ENCODE data around the gene EFCAB3. TPM values are rescaled to one million over a fixed set of nuclear protein-coding genes. Genes with fewer than 3 reads are reported as not detected.

The EFCAB3 gene
- total RNA-seq, result not detected

DNA sequence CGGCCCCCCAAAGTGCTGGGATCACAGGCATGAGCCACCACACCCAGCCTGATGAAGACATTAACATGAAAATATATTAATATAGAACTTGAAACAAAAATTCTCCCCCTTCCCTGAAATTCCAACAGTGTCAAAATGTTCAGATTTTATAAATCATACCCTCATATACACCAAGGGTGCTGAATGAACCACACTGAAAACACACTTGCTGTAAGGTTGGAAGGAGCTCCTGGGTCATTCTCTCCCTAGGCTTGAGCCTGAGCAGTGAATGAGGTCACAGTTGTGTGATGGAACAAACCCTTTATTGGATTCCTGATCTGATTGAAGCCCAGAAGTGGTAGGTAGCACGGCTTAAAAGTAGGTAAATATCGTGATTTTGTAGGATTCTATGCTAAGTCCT is at the start of gene EFCAB3:
Gene EFCAB3, plus strand, starts transcription at position 301 of the 400 bp plus-strand sequence. CDS start 2,427 bp downstream, outside the sequence.
- intact Hi-C loops (cut with DNase I), result no loop called here
- Histone ChIP-seq H3K36me3 (no peaks in the 10 kb centered on the region), H3K4me3 (no peak within 1 kb of the TSS), H3K27me3 (no peaks in the 10 kb centered on the region), H3K4me1 (no peaks in the 10 kb centered on the region), H3K9me3 (no peaks in the 10 kb centered on the region), H3K27ac (no peak within 1 kb of the TSS)
- TF ChIP-seq POLR2A (IDR thresholded peaks at IDR 0.05) (no peak), POLR2AphosphoS5 (IDR thresholded peaks at IDR 0.05; ENCODE audit: insufficient read depth in 1 of 2, low read depth in 1 of 2) (no peak)
- TF ChIP-seq, protein P1, sequence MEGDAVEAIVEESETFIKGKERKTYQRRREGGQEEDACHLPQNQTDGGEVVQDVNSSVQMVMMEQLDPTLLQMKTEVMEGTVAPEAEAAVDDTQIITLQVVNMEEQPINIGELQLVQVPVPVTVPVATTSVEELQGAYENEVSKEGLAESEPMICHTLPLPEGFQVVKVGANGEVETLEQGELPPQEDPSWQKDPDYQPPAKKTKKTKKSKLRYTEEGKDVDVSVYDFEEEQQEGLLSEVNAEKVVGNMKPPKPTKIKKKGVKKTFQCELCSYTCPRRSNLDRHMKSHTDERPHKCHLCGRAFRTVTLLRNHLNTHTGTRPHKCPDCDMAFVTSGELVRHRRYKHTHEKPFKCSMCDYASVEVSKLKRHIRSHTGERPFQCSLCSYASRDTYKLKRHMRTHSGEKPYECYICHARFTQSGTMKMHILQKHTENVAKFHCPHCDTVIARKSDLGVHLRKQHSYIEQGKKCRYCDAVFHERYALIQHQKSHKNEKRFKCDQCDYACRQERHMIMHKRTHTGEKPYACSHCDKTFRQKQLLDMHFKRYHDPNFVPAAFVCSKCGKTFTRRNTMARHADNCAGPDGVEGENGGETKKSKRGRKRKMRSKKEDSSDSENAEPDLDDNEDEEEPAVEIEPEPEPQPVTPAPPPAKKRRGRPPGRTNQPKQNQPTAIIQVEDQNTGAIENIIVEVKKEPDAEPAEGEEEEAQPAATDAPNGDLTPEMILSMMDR (IDR thresholded peaks at IDR 0.05), result no peak
- DNase-seq (ENCODE audit: extremely low spot score in 2 of 2), result no peak

DNA sequence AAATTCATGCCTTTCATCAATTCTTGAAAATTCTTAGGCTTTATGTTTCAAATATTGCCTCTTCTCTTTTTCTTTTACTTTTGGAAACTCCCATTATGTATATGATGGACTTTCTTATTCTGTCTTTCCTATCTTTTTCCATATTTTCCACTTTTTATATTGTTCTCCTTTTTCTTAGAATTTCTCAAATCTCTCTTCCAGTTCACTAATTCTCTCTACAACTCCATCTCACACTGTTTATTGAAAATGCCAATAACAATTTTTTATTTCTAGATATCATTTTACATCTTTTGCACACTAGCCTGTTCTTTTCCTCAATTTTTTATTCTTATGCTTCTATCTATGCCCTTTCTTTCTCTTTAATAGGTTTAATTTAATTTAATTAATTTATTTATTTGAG is 43.8 kb upstream of the EFCAB3 start:
- no peak for DNase-seq (ENCODE audit: extremely low spot score in 2 of 2)
- no peak for TF ChIP-seq POLR2A (IDR thresholded peaks at IDR 0.05)
- TF ChIP-seq, protein P1 (IDR thresholded peaks at IDR 0.05), result no peak
- TF ChIP-seq POLR2AphosphoS5 (IDR thresholded peaks at IDR 0.05; ENCODE audit: insufficient read depth in 1 of 2, low read depth in 1 of 2), result no peak
- H3K9me3 ChIP-seq, result no peaks in the 10 kb centered on the region
- no peaks in the 10 kb centered on the region for H3K36me3 ChIP-seq
- H3K4me1 ChIP-seq, result no peaks in the 10 kb centered on the region
- H3K27me3 ChIP-seq, result no peaks in the 10 kb centered on the region
- intact Hi-C loops (cut with DNase I), result no loop called here
- H3K27ac ChIP-seq, result no peak overlapping the region
- H3K4me3 ChIP-seq, result no peak overlapping the region

DNA sequence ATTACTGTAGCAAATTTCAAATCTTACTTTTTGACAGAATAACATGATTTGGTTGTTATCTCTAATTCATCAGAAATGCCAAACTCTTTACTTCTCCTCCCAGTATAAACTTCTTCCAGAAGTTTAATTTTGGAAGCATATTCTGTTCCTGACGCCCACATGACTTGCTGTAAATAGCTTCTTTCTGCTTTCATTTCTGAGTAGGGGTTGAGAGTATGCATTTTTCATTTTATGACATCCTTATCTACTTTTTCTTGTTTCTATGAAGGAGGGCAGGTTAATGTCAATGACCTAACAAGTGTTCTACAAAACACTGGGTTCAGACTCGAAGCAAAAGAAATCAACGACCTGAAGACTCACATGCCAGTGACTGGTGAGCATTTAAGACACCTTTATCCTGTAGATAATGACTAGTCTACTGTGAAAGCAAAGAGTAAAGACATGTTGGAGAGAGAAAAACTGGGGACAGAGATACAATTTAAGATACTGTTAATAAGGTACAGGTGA is 36.5 kb upstream of the EFCAB3 start:
- intact Hi-C loops (cut with DNase I), result no loop called here
- no peak for DNase-seq (ENCODE audit: extremely low spot score in 2 of 2)

GRCh38 chr17:62351176-62351575 is 29.2 kb upstream of the EFCAB3 start:
- Histone ChIP-seq H3K27ac (no peak overlapping the region), H3K36me3 (no peaks in the 10 kb centered on the region), H3K27me3 (no peaks in the 10 kb centered on the region), H3K4me3 (no peak overlapping the region), H3K4me1 (no peaks in the 10 kb centered on the region), H3K9me3 (no peaks in the 10 kb centered on the region)
- intact Hi-C loops (cut with DNase I), result no loop called here
- TF ChIP-seq POLR2A (IDR thresholded peaks at IDR 0.05), result no peak
- no peak for TF ChIP-seq POLR2AphosphoS5 (IDR thresholded peaks at IDR 0.05; ENCODE audit: insufficient read depth in 1 of 2, low read depth in 1 of 2)
- TF ChIP-seq, protein P1 (IDR thresholded peaks at IDR 0.05), result no peak
- DNase-seq (ENCODE audit: extremely low spot score in 2 of 2), result no peak

More for the DNA sequence above, 36.5 kb upstream of the EFCAB3 start:
- Histone ChIP-seq H3K4me3 (no peak overlapping the region), H3K4me1 (no peaks in the 10 kb centered on the region), H3K27ac (no peak overlapping the region), H3K36me3 (no peaks in the 10 kb centered on the region), H3K27me3 (no peaks in the 10 kb centered on the region), H3K9me3 (no peaks in the 10 kb centered on the region)
- TF ChIP-seq POLR2A (IDR thresholded peaks at IDR 0.05) (no peak), POLR2AphosphoS5 (IDR thresholded peaks at IDR 0.05; ENCODE audit: insufficient read depth in 1 of 2, low read depth in 1 of 2) (no peak)
- TF ChIP-seq, protein P1 (IDR thresholded peaks at IDR 0.05), result no peak

GRCh38 chr17:62366191-62366590 is 14.2 kb upstream of the EFCAB3 start:
- no peak for DNase-seq (ENCODE audit: extremely low spot score in 2 of 2)
- Histone ChIP-seq H3K4me1 (no peaks in the 10 kb centered on the region), H3K36me3 (no peaks in the 10 kb centered on the region), H3K27me3 (no peaks in the 10 kb centered on the region), H3K9me3 (no peaks in the 10 kb centered on the region), H3K4me3 (no peak overlapping the region), H3K27ac (no peak overlapping the region)
- TF ChIP-seq POLR2A (IDR thresholded peaks at IDR 0.05), result no peak
- TF ChIP-seq POLR2AphosphoS5 (IDR thresholded peaks at IDR 0.05; ENCODE audit: insufficient read depth in 1 of 2, low read depth in 1 of 2), result no peak
- TF ChIP-seq, protein P1 (IDR thresholded peaks at IDR 0.05), result no peak
- intact Hi-C loops (cut with DNase I), result no loop called here
